AG08395 (cell line): ENCODE results near the gene COBLL1.
"Not testable (repeated sequence)": the region's sequence is repeated elsewhere in the genome, so short reads cannot be mapped to it uniquely, and the experiment has no call there.

Experiments
- DNase-seq: peaks from one replicate; pipeline ENCODE4 v3.0.0; 2012; ENCODE audit warnings: mixed read lengths, low spot score

COBLL1 gene

GRCh38 chr2:164841719-164842623 is at the start of gene COBLL1:
Gene COBLL1 (minus strand): TSS chr2:164841823. CDS start chr2:164841196, 627 bp downstream.
- DNase-seq = peak; percentile 53

GRCh38 chr2:164890544-164890943 is 48.9 kb upstream of the COBLL1 start:
- DNase-seq = no peak

GRCh38 chr2:164888592-164888991 is 47.0 kb upstream of the COBLL1 start:
- no peak for DNase-seq

GRCh38 chr2:164887434-164888144 is 46.0 kb upstream of the COBLL1 start:
- DNase-seq = no peak

- DNase-seq = no peak
Measured at GRCh38 chr2:164882276-164882675, 40.7 kb upstream of the COBLL1 start.

- DNase-seq = no peak
Measured at GRCh38 chr2:164881524-164881923, 39.9 kb upstream of the COBLL1 start.

- no peak for DNase-seq
Measured at GRCh38 chr2:164879901-164880535, 38.4 kb upstream of the COBLL1 start.

GRCh38 chr2:164877927-164878326 is 36.3 kb upstream of the COBLL1 start:
- DNase-seq = no peak

- DNase-seq = no peak
Measured at GRCh38 chr2:164877169-164877568, 35.5 kb upstream of the COBLL1 start.

GRCh38 chr2:164875334-164876205 is 33.9 kb upstream of the COBLL1 start:
- no peak for DNase-seq

- no peak for DNase-seq
Measured at GRCh38 chr2:164873210-164873908, 31.7 kb upstream of the COBLL1 start.

GRCh38 chr2:164871404-164871803 is 29.8 kb upstream of the COBLL1 start:
- no peak for DNase-seq

GRCh38 chr2:164869420-164869772 is 27.8 kb upstream of the COBLL1 start:
- no peak for DNase-seq

GRCh38 chr2:164868563-164869419 is 27.2 kb upstream of the COBLL1 start:
- no peak for DNase-seq

GRCh38 chr2:164867779-164868397 is 26.3 kb upstream of the COBLL1 start:
- no peak for DNase-seq

- not testable (repeated sequence) for DNase-seq
Measured at GRCh38 chr2:164866381-164866780, 24.8 kb upstream of the COBLL1 start.

GRCh38 chr2:164860694-164861042 is 19.0 kb upstream of the COBLL1 start:
- no peak for DNase-seq

- not testable (repeated sequence) for DNase-seq
Measured at GRCh38 chr2:164859906-164860693, 18.5 kb upstream of the COBLL1 start.

- no peak for DNase-seq
Measured at GRCh38 chr2:164859251-164859818, 17.7 kb upstream of the COBLL1 start.
